Measurements from ENCODE around the gene MYO1D.

Gene MYO1D

DNA sequence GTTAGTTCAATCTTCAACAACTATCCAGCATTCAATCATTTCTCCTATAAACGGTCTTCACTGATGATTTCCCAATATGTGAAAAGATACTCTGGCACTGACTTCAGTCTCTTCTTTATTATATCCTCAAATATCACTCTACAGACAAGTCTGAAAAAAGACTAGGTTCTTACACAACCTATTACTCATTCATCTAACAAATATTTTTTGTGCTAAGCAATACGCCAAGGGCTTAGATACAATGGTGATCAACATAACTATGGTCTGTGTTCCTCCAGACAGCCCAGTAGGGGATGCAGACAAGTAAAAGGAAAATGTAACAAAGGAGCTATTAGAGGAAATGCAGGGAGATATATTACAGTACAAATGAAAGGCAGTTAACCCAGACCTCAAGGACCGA is 63.9 kb downstream of the MYO1D start:
- DNase-seq = no peak

DNA sequence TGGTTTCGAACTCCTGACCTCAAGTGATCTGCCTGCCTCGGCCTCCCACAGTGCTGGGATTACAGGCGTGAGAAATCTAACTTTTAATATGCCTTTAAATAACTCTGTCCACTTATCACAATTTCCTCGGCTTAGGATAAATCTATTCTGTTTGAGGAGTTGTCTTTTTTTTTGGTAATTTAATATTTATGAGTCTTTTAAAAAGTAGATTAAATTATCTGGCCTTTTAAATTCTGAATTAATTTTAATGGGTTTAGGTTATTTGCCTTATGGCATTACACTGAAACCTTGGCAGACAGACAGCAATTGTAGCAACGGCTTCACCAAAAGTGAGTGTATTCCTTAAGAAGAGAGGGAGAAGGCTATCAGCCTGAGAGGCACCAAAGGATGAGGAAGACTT is 66.2 kb downstream of the MYO1D start:
- DNase-seq = no peak

DNA sequence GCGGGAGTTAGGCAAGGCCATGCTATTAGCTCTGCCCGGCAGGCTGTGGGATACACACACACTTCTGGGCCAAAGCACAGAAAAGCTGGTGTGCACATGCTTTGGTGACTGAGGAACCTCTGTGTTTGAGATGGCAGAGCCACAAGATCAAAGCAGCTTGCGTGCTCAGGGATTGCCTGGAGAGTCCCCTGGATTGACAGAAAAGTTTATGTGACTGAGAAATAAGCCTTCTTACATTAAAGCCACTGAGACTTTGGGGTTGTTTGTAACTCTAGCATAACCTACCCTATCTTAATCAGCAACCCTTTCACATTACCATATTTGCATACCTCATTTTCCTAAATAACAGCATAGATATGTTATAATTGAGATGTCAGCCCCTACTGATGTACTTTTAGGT is 69.3 kb downstream of the MYO1D start:
- no peak for DNase-seq

DNA sequence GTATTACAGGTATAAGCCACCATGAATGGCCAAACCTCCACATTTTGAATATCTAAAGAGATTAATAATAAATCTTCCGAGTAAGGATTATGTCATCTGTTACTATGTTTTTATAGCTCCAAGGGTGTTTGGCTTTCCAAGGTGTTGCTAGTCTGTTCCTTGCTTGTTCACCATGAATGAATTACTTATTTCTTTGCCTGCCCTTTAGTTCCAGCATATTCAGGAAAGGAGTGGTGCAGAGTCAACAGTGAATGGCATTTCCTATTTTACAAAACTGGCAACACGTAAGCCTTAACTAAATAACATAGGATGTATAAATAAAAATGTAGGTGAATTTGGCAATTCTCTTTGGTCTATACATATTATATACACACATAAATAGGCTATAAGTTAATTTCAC is 70.3 kb downstream of the MYO1D start:
- DNase-seq = no peak

DNA sequence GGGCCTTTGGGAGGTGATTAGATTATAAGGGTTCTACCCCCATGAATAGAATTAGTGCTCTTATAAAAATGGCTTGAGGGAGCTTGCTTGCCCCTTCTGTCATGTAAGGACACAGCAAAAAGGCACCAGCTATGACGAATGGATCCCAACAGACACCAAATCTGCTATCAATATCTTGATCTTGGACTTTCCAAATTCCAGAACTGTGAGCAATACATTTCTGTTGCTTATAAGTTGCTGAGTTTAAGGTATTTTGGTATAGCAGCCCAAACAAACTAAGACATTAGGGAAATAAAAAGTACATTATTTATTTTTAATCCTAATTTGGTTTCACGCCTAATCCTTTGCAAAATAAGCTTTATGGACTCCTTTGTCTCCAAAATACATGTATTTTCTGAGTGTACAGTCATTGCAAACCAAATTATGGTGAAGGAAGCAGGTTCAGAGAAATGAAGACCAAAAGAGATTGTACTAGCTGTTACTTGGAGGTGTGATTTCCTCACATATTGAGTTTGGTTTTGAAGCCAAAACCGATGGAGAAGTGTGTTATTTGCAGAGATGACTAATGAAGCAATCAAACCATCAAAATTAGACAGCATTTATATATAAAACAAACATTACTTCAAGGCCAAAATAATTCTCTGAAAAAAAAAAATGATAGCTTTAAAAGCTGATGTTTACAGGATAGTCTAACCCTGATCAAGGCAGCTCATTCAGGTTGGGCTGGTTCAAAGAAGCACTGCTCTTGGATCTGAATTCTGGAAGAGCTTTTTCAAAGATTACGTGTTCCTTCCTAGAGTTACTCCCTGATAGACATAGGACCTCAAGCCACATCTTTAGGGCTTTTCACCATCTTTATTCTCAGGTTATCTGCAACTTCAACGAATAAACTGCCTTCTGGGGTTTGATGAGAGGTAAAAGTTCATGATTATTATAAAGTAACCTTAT is 71.6 kb downstream of the MYO1D start:
- no peak for DNase-seq

DNA sequence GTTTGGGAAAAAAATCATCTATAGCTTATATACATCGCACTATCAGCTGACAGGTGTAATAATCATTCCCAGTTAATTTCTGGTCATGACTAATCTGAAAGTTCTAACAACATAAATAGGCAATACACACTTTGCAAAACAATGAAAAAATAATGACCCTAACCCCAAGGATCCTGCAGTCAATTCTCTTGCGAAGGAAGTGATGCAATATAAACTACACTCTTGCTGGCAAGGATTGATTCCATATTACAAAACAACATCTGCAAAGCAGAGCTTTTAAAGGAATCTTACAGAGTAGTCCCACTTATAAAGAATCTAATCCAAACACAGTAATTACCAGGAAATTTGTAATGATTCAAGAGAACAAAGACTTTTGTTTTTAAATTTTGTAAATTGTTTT is 73.4 kb downstream of the MYO1D start:
- DNase-seq = no peak

DNA sequence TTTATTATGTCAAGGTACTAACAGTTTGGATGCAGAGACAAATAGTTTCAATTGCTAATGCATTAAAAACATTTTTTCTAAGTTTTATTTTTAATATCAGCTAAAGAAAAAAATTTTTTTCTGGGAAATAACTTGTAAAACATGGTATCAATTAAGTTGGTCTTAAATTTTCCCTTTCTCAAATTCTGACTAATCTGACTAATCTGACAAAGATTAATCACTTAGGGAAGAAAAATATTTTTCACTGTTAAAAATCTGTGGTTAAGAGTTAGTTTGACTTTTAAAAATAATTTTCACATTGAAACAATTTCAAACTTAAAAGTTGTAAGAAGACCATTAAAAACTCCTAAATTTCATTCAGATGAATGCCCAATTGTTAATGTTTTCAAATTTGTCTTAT is 74.6 kb downstream of the MYO1D start:
- DNase-seq = no peak

DNA sequence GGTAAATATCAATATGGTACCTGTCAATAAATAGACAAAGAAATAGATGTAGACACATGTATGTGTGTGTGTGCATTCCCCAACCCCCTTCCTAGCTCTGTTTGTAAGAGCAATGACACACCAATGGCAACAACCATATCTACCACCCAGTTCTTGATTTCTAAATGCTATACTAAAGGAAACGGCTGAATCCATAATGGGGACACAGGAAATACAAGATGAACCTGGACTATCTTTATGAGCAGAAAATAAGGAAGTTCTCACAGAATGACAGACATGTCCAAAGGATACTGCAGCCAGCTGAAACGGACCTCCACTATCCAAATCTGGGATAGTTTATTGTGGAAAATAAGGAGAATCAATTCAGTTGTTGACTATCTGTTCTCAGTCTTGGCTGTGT is 75.3 kb downstream of the MYO1D start:
- DNase-seq = no peak

DNA sequence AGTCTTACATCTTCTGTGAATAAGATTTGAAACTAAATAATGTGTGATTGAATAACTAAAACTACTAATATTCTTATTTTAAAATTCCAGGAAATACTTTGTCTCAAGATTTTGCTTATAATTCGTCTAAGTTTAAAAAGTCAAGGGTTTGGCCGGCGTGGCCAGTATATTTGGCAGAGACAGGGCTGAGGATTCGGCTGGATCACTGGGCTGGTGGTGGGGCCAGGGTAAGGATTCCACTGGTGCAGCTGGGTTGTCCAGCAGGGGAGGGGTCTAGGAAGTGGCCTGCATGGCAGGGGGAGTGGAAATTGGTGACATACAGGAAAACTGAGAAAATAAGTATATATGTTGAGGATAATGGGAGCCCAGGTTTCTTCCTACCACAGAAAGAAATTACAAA is 75.7 kb downstream of the MYO1D start:
- DNase-seq = no peak

DNA sequence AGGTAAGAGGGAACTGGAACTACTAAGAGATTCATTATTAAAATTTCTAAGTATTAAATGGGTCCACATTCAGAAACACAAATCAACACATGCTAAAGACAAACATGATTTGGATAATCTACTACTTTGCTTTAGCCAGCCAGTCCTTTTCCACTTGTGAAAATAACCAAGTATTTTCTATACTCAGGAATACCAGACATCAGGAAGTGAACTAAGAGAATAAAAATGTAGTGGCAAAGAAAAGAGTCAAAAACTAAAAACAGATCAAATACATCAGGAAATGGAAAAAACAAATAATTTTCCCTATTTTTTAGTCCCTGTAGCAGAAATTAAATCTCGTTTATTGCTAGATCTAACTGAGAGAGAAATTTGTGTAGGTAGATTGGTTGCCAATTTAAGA is 78.0 kb downstream of the MYO1D start:
- no peak for DNase-seq

DNA sequence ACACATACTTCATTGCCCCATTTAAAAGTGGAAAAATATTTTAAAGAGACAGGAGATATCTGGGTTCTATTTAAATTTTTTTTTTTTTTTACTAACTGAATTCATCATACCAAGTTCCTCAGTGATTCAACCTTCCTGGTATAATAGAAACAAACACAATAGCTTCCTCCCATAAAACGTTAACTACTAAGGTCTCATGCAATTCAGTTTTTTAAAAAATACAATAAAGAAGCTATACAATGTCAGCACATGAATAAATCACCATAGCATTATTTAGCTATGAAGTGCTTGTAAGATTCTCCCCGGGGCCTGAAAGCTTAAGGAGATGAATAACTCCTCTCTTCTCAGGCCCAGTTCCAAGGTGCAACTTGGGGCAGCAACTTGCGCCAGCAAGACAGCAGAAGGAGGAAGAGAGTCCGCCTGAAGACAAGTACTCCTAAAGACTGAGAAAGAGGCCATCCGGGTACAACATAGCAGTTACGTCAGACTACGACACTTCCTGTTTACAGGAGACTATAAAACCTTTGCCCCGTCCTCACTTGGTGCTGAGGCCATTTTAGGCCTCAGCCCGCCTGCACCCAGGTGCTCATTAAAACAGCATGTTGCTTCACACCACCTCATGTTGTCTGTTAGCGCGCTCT is 81.5 kb downstream of the MYO1D start:
- no peak for DNase-seq

DNA sequence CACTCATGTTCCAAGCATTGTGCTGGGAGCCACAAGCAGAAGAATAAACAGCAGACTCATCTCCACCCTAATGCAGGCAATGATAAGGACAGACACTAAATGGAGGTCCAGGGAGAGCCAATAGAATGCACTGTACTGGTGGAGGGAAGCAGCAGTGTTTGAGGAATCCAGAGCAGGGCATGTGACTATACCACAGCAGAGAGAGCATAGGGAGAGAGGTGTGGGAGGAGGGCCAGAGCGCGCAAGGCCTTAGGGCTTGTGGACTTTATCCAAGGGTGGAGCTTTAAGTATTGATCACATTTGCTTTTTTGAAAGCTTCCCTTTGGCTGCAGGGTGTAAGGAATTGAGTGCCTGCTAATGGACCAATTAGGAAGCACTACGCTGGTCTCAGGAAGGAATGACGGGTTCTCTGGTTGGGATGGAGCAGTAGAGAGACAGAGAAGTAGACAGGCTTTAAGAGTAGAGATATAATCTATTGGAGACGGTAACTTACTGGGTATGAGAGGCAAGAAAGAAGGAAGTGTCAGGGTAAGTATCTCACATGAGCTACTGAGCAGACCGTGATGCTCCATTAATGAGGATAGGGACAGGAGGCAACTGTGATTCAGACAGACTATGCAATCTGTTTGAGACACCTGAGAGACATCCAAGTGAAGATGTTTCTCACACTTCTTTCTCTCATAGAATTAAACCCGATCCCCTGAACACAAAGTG is 82.2 kb downstream of the MYO1D start:
- DNase-seq = no peak

DNA sequence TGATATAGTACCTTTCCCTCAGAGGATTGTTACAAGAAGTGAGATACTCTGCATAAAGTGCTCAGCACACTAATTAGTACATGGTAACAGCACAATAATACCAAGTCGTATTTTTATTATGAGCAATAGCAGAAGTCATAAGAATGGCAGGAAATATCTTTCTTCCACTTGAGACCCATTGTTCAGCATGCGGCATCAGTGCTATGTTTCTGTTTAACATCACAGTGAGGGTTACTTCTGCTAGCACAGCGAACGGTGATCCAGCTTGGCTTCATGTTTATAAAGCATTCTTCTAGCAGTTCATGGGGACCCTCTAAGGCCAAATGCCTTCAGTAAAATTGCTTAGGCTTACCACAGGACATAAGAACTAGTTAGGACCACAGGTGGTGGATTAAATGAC is 83.1 kb downstream of the MYO1D start:
- DNase-seq = no peak

DNA sequence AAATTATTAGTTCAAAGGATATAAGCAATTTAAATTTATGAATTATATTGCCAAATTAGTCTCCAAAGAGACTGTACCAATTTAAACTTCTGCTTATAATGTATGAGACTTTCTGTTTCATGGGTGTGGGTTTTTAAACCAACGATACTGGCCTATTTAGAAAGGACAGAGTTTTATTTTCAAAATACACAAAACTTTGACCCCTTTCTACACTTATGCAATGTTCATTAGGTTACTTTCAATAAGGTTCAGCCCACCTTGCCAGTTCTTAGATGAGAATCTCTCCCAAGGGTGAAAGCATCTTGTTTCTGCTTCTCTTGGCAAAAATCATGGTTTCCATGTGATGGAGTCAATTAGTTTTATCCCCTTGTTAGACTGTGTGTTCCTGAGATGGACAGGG is 84.7 kb downstream of the MYO1D start:
- no peak for DNase-seq

DNA sequence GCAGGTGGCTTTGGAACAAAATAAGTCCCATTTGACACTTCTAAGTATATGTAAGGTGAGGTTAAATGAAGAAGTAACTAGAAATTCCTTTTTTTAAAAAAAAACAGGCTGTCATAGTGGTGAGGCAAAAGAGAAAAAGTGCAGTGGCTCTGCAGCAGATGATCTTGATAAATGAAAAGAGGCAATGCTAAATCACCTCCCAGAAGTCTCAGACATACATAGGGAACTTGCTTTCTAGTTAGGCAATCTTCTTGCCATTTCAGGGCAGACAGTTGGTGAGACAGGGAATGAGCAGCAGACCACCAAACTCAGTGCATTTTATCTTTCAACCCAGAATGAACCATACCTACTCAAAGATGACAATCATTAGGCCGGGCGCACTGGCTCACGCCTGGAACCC is 90.8 kb downstream of the MYO1D start:
- DNase-seq = no peak

DNA sequence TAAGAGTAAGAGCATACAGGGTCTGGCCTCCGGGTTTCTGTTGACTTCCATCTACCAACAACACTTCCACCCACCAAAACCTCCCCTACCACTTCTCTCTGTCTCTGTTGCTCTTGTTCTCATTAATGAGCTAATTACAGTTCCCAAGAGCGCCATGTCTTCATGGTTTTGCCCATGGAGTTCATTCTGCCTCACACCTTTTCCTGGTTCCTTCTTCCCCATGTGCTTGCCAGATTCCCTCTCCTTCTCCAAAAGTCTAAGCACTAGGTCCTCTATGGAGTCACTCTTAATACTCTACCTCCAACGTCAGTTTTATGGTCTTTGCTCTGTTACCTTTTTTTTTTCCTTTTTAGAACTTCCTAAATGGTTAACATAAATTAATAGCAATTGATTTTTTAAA is 92.8 kb downstream of the MYO1D start:
- DNase-seq = no peak

DNA sequence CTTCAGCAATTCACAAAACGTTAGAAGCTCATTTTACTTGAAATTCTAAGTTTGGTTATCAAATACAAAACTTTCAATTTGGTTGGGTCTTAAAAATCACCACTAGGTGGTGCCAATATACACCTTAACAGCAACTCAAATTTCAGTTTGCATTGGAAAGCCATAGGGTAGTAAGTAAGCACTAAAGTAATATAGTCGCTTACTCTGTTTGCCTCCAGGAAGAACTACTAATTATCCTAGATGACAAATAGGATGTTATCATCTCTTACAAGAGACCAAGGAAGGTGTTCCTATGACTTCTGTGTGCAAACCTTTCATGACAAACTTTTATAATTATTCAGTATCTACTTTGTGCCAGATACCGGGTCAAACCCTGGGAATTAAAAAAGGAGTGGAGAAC is 93.3 kb downstream of the MYO1D start:
- DNase-seq = no peak

DNA sequence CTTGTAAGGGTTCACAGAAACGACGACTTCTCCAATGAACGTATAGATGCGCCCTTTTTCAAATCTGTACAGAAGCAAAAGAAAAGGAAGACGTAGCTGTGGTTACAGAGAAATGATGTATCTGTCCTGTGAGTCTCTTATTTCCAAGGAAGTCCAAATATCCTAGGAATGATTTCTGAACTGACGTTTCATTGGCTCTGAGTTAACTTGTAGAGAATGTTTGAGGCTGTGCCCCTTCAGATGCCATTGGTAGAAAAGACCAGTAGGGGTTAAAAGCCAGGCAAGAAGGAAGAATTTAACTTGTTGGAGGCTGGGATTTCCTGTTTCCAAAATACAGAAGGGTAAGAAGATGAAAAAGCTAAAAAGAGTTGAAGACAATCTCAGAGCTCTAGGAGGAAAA is 96.2 kb downstream of the MYO1D start:
- no peak for DNase-seq

DNA sequence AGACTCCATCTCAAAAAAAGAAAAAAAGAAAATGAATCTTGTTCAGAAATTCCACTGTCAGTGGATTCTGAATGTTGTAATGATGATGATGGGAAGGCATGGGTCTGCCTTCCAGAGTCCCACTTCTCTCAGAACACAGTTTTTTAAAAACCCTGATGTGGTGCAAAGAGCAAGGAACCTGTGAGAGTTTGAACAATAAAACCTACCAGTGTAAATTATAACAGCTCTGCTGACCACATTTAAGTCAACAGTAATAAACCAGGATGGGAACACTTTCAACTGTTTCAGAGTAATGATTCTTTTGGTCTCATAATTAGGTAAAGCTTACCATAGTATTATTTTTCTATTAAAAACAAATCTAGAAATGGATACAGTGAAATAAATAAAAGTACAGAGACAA is 99.0 kb downstream of the MYO1D start:
- no peak for DNase-seq

DNA sequence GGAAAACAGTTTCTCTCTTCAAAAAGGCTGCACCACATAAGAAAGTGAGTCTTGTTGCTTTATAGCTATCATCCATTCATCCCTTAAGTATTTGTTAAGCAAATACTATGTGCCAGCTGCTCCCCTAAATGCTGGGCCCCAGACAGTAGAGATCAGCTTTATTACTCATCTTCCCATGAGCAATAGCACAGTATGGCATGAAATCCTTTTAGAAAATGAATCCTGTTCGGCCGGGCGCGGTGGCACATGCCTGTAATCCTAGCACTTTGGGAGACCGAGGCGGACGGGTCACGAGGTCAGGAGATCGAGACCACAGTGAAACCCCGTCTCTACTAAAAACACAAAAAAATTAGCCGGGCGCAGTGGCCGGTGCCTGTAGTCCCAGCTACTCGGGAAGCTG is 99.5 kb downstream of the MYO1D start:
- DNase-seq = no peak

DNA sequence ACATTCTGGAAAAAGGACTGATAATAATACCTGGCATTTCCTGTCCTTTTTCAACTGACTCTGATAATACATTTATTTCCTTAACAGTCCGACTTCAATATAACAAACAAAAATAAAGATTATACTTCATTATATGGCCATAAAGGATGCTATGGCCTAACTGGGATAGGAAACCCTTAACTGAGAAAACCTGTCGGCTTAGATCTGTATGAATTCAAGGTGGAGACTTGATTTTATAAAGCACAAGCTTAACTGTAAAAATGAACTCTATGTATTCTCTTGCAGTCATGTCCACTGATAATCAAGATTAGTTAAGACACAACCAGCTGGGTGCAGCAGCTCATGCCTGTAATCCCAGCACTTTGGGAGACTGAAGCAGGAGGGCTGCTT is 102.2 kb downstream of the MYO1D start:
- DNase-seq = no peak

DNA sequence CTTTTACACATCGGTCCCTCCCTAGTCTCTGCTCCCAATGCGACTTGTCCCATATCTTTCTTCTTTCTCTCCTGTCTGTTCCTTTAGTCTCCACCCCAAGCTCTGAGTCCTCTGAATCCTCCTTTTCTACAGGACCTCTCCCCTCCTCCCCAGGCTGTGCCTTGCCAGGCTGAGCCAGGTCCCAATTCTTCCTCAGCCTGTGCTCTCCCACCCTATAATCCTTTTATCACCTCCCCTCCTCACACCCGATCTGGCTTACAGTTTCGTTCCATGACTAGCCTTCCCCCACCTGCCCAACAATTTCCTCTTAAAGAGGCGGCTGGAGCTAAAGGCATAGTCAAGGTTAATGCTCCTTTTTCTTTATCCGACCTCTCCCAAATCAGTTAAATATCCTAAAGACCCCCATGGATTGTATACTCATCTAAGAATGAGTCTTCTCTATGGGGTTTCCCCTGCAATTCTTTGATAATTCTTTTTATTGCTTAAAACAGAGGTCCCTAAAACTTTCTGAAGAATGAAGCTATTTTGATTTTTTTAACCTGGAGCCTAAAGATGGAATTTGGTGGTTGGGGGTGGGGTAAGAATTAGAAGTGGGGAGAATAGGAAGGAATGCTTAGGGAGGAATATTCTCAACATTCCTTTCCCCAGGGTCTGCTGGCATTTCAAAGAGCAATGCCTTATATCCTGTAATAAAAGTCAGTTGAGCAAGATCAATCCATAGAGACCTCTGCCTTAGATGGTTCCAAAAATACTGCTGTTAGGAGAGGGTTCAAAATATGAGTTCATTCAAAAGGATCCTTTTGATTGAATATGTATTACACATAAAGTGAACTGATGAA is 102.8 kb downstream of the MYO1D start:
- DNase-seq = no peak

DNA sequence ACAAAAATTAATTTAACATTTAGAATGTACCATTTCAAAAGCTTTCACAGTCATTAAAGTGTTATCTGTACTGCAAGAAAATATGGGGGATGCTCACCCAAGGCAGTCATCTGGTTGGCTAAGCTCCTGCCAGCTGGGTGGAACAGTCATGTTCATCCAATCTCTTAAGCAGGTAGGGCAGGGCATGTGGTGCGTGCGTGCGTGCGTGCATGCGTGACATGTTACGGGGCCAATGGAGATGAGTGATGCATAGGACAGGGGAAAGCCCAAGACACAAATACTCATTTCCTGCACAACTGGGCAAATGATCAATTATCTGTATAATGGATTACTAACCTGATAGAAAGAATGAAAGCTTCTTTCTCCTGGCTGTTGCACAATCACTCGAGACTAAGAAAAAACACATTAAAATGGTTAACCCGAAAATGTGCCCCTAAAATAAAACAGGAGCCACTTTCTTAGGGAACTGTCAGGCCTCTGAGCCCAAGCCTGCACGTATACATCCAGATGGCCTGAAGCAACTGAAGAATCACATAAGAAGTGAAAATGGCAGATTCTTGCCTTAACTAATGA is 104.4 kb downstream of the MYO1D start:
- DNase-seq = no peak
